HAP-1 (cell line): ENCODE data around the gene VEGFB.

Experiments used
- DNase-seq, 2 experiments: peaks; one replicate each; pipeline ENCODE4 v3.0.0-alpha.2; 2016 to 2020; ENCODE audit warnings: low spot score in 2 of 2
- H3K27me3 ChIP-seq: fragments of 250-450 bp; sonication (Bioruptor Pico); 2 replicates; pipeline ENCODE4 v1.5.1; 2020; ENCODE audit warnings: low read depth, mild to moderate bottlenecking, moderate library complexity
- H3K36me3 ChIP-seq: fragments of 250-450 bp; sonication (Bioruptor Pico); replicated peaks from 2 replicates; pipeline ENCODE4 v1.5.1; 2020; ENCODE audit warnings: mild to moderate bottlenecking
- H3K4me1 ChIP-seq: fragments of 250-450 bp; sonication (Bioruptor Pico); 2 replicates; pipeline ENCODE4 v1.5.1; 2020; ENCODE audit warnings: mild to moderate bottlenecking
- H3K4me3 ChIP-seq: fragments of 250-450 bp; sonication (Bioruptor Pico); 2 replicates; pipeline ENCODE4 v1.5.1; 2020; ENCODE audit warnings: mild to moderate bottlenecking, moderate library complexity
- H3K9me3 ChIP-seq: fragments of 250-450 bp; sonication (Bioruptor Pico); 2 replicates; pipeline ENCODE4 v1.5.1; 2020; ENCODE audit warnings: mild to moderate bottlenecking, moderate library complexity
- in situ Hi-C: fragments of 300-500 bp; cut with MboI; formaldehyde crosslinking; loops from 3 replicates; pipeline ENCODE4 v1.14.3; 2020; ENCODE audit warnings: low sequenced_read_pairs, inconsistent platforms, mixed read lengths

VEGFB gene

GRCh38 chr11:64268025-64268892 is 33.9 kb downstream of the VEGFB start:
- Histone ChIP-seq H3K36me3 (peaks cover 43% of the 10 kb centered on the region), H3K4me1 (peaks cover 4% of the 10 kb centered on the region; the same call in 1 of the 2 replicates), H3K9me3 (no peaks in the 10 kb centered on the region), H3K4me3 (peak overlapping the region; percentile 70), H3K27me3 (no peaks in the 10 kb centered on the region)
- in situ Hi-C loops = loop anchor here (25.0 kb wide), 1 partner anchor 844 kb away; the partner anchor contains the start of genes FAU, MRPL49, TM7SF2 and ZNHIT2
- DNase-seq = peak in 1 of 2 experiments; percentile 53

GRCh38 chr11:64268893-64269539 is 34.6 kb downstream of the VEGFB start:
- Histone ChIP-seq H3K4me3 (peak overlapping the region; percentile 70), H3K27me3 (no peaks in the 10 kb centered on the region), H3K4me1 (peaks cover 4% of the 10 kb centered on the region; the same call in 1 of the 2 replicates), H3K9me3 (no peaks in the 10 kb centered on the region), H3K36me3 (peaks cover 35% of the 10 kb centered on the region)
- in situ Hi-C loops = loop anchor here (25.0 kb wide), 1 partner anchor 843 kb away; the partner anchor contains the start of genes FAU, MRPL49, TM7SF2 and ZNHIT2
- DNase-seq = peak in 1 of 2 experiments; percentile 61

- no peaks in the 10 kb centered on the region for H3K27me3 ChIP-seq
- in situ Hi-C loops = loop anchor here (25.0 kb wide), 1 partner anchor 843 kb away; the partner anchor contains the start of genes FAU, MRPL49, TM7SF2 and ZNHIT2
- peaks cover 31% of the 10 kb centered on the region for H3K36me3 ChIP-seq
- no peaks in the 10 kb centered on the region for H3K9me3 ChIP-seq
- peaks cover 4% of the 10 kb centered on the region; the same call in 1 of the 2 replicates for H3K4me1 ChIP-seq
- DNase-seq = peak; percentile 98
- peak overlapping the region; percentile 70 for H3K4me3 ChIP-seq
Observed at GRCh38 chr11:64269540-64270220, 35.3 kb downstream of the VEGFB start.

GRCh38 chr11:64275031-64275800 is 40.8 kb downstream of the VEGFB start:
- Histone ChIP-seq H3K36me3 (peaks cover 28% of the 10 kb centered on the region), H3K4me3 (no peak overlapping the region), H3K4me1 (no peaks in the 10 kb centered on the region), H3K27me3 (no peaks in the 10 kb centered on the region), H3K9me3 (no peaks in the 10 kb centered on the region)
- in situ Hi-C loops = no loop called here
- DNase-seq = no peak

- in situ Hi-C loops = no loop called here
- Histone ChIP-seq H3K36me3 (peaks cover 28% of the 10 kb centered on the region), H3K4me1 (no peaks in the 10 kb centered on the region), H3K4me3 (no peak overlapping the region), H3K9me3 (no peaks in the 10 kb centered on the region), H3K27me3 (no peaks in the 10 kb centered on the region)
- DNase-seq = no peak
Observed at GRCh38 chr11:64275841-64276240, 41.5 kb downstream of the VEGFB start.

GRCh38 chr11:64276653-64277431 is 42.5 kb downstream of the VEGFB start:
- no peaks in the 10 kb centered on the region for H3K9me3 ChIP-seq
- in situ Hi-C loops = no loop called here
- no peaks in the 10 kb centered on the region for H3K4me1 ChIP-seq
- peaks cover 28% of the 10 kb centered on the region for H3K36me3 ChIP-seq
- H3K4me3 ChIP-seq = no peak overlapping the region
- H3K27me3 ChIP-seq = no peaks in the 10 kb centered on the region
- DNase-seq = no peak

- no peaks in the 10 kb centered on the region for H3K9me3 ChIP-seq
- in situ Hi-C loops = no loop called here
- H3K4me3 ChIP-seq = no peak overlapping the region
- H3K27me3 ChIP-seq = no peaks in the 10 kb centered on the region
- peaks cover 27% of the 10 kb centered on the region for H3K36me3 ChIP-seq
- H3K4me1 ChIP-seq = peaks cover 3% of the 10 kb centered on the region; the same call in 1 of the 2 replicates
- DNase-seq = no peak
Observed at GRCh38 chr11:64278576-64279190, 44.3 kb downstream of the VEGFB start.

GRCh38 chr11:64281957-64282770 is 47.8 kb downstream of the VEGFB start:
- H3K36me3 ChIP-seq = peaks cover 17% of the 10 kb centered on the region; the same call in 1 of the 2 replicates
- H3K9me3 ChIP-seq = peaks cover 2% of the 10 kb centered on the region; the same call in 1 of the 2 replicates
- H3K4me1 ChIP-seq = peaks cover 14% of the 10 kb centered on the region
- no peak for DNase-seq
- H3K27me3 ChIP-seq = no peaks in the 10 kb centered on the region
- in situ Hi-C loops = no loop called here
- H3K4me3 ChIP-seq = no peak overlapping the region

- no peaks in the 10 kb centered on the region for H3K27me3 ChIP-seq
- DNase-seq = no peak
- no peak overlapping the region for H3K4me3 ChIP-seq
- H3K36me3 ChIP-seq = peaks cover 9% of the 10 kb centered on the region; the same call in 1 of the 2 replicates
- peaks cover 2% of the 10 kb centered on the region; the same call in 1 of the 2 replicates for H3K9me3 ChIP-seq
- H3K4me1 ChIP-seq = peaks cover 14% of the 10 kb centered on the region
- in situ Hi-C loops = no loop called here
Observed at GRCh38 chr11:64283092-64283491, 48.7 kb downstream of the VEGFB start.

GRCh38 chr11:64284048-64284961 is 49.9 kb downstream of the VEGFB start, which contains the start of gene BAD:
Gene BAD, minus strand, starts transcription at chr11:64284665. Its CDS starts 297 bp downstream, at chr11:64284368.
- in situ Hi-C loops = no loop called here
- peaks cover 2% of the 10 kb centered on the region; the same call in 1 of the 2 replicates for H3K9me3 ChIP-seq
- peak; percentile 86 to 96 for DNase-seq
- H3K27me3 ChIP-seq = no peaks in the 10 kb centered on the region
- H3K4me1 ChIP-seq = peaks cover 14% of the 10 kb centered on the region
- peaks cover 6% of the 10 kb centered on the region; the same call in 1 of the 2 replicates for H3K36me3 ChIP-seq
- peak within 1 kb of the TSS; percentile 77 for H3K4me3 ChIP-seq
